ENCODE measurements around the gene GRIK1. TPM values are rescaled to one million over a fixed set of nuclear protein-coding genes. Genes with fewer than 3 reads are reported as not detected.

GRIK1 gene
- polyA plus RNA-seq, 1 donor from 2014 or later = 8.7 TPM

- Histone ChIP-seq H3K36me3 (ENCODE audit: insufficient read depth, low read length) (no peaks in the 10 kb centered on the region), H4K20me1 (ENCODE audit: insufficient read depth) (no peaks in the 10 kb centered on the region), H3K9ac (ENCODE audit: low read length) (no peak overlapping the region), H3K79me2 (replicated peaks; ENCODE audit: insufficient read depth, low read length) (no peaks in the 10 kb centered on the region), H3K4me2 (ENCODE audit: low read length) (no peak overlapping the region), H3K9me2 (ENCODE audit: insufficient read depth, low read length) (no peaks in the 10 kb centered on the region), H3F3A (ENCODE audit: insufficient read depth, low read length, poor library complexity, severe bottlenecking) (no peaks in the 10 kb centered on the region), H2AFZ (ENCODE audit: low read depth, low read length) (no peak overlapping the region), H3K27me3 (ENCODE audit: insufficient read depth, low read depth, low read length) (no peaks in the 10 kb centered on the region), H3K4me3 (ENCODE audit: low read length) (no peak overlapping the region), H3K27ac (ENCODE audit: low read length) (no peak overlapping the region), H3K9me3 (ENCODE audit: low read length) (no peaks in the 10 kb centered on the region)
- TF ChIP-seq EP300 (conservative IDR thresholded peaks at IDR 0.05; ENCODE audit: poor library complexity, severe bottlenecking) (no peak), SMC3 (conservative IDR thresholded peaks at IDR 0.05; ENCODE audit: poor library complexity) (no peak), POLR2AphosphoS5 (IDR thresholded peaks at IDR 0.05) (no peak), REST (IDR thresholded peaks at IDR 0.05; ENCODE audit: borderline replicate concordance) (no peak), MXI1 (conservative IDR thresholded peaks at IDR 0.05; ENCODE audit: poor library complexity, severe bottlenecking) (no peak), TAF1 (IDR thresholded peaks at IDR 0.05; ENCODE audit: low read depth) (no peak), RAD21 (conservative IDR thresholded peaks at IDR 0.05) (no peak), EZH2 (IDR thresholded peaks at IDR 0.05; ENCODE audit: borderline replicate concordance, insufficient read depth, low read length, poor library complexity, severe bottlenecking) (no peak)
- TF ChIP-seq, protein P1, sequence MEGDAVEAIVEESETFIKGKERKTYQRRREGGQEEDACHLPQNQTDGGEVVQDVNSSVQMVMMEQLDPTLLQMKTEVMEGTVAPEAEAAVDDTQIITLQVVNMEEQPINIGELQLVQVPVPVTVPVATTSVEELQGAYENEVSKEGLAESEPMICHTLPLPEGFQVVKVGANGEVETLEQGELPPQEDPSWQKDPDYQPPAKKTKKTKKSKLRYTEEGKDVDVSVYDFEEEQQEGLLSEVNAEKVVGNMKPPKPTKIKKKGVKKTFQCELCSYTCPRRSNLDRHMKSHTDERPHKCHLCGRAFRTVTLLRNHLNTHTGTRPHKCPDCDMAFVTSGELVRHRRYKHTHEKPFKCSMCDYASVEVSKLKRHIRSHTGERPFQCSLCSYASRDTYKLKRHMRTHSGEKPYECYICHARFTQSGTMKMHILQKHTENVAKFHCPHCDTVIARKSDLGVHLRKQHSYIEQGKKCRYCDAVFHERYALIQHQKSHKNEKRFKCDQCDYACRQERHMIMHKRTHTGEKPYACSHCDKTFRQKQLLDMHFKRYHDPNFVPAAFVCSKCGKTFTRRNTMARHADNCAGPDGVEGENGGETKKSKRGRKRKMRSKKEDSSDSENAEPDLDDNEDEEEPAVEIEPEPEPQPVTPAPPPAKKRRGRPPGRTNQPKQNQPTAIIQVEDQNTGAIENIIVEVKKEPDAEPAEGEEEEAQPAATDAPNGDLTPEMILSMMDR (IDR thresholded peaks at IDR 0.05; ENCODE audit: poor library complexity, severe bottlenecking) = no peak
These were observed 85.0 kb downstream of the GRIK1 start for GRCh38 chr21:29854795-29855194.

DNA sequence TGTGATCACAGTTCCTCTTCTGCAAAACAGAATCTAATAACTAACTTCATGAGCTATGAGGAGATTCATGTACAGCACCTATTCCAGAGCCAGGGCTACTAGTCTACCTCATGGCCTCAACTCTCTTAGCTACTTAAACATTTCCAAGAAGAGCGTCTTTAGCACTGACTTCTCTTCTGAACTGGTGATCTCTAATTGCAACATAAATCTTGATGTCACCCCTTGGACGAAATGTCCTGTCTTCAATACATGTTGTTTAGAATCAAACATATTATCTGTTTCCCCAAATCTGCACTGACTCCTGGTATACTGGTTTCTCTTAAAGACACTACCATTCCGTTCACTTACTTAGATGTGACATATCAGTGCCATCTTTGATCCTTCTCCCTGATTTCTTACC, 88.2 kb downstream of the GRIK1 start:
- Histone ChIP-seq H3K9me3 (ENCODE audit: low read length) (no peaks in the 10 kb centered on the region), H4K20me1 (ENCODE audit: insufficient read depth) (no peaks in the 10 kb centered on the region), H3K4me2 (ENCODE audit: low read length) (no peak overlapping the region), H2AFZ (ENCODE audit: low read depth, low read length) (no peak overlapping the region), H3K79me2 (replicated peaks; ENCODE audit: insufficient read depth, low read length) (no peaks in the 10 kb centered on the region), H3K9ac (ENCODE audit: low read length) (no peak overlapping the region), H3K27ac (ENCODE audit: low read length) (no peak overlapping the region), H3K4me3 (ENCODE audit: low read length) (no peak overlapping the region), H3F3A (ENCODE audit: insufficient read depth, low read length, poor library complexity, severe bottlenecking) (no peaks in the 10 kb centered on the region), H3K27me3 (ENCODE audit: insufficient read depth, low read depth, low read length) (no peaks in the 10 kb centered on the region), H3K9me2 (ENCODE audit: insufficient read depth, low read length) (no peaks in the 10 kb centered on the region), H3K36me3 (ENCODE audit: insufficient read depth, low read length) (no peaks in the 10 kb centered on the region)
- TF ChIP-seq, protein P1 (IDR thresholded peaks at IDR 0.05; ENCODE audit: poor library complexity, severe bottlenecking) = no peak
- TF ChIP-seq RAD21 (conservative IDR thresholded peaks at IDR 0.05) (no peak), POLR2AphosphoS5 (IDR thresholded peaks at IDR 0.05) (no peak), TAF1 (IDR thresholded peaks at IDR 0.05; ENCODE audit: low read depth) (no peak), EP300 (conservative IDR thresholded peaks at IDR 0.05; ENCODE audit: poor library complexity, severe bottlenecking) (no peak), SMC3 (conservative IDR thresholded peaks at IDR 0.05; ENCODE audit: poor library complexity) (no peak), EZH2 (IDR thresholded peaks at IDR 0.05; ENCODE audit: borderline replicate concordance, insufficient read depth, low read length, poor library complexity, severe bottlenecking) (no peak), REST (IDR thresholded peaks at IDR 0.05; ENCODE audit: borderline replicate concordance) (no peak), MXI1 (conservative IDR thresholded peaks at IDR 0.05; ENCODE audit: poor library complexity, severe bottlenecking) (no peak)
